A549 (cell line): ENCODE data around the gene TBX18.

Source experiments
- BCL3 ChIP-seq: fragments of >200 bp; sonication (Bioruptor Twin); formaldehyde crosslinking; IDR thresholded peaks from 3 replicates; pipeline ENCODE4 v1.6.1; 2016
- CEBPB ChIP-seq, 2 experiments: fragments of >200 bp in 1 of 2; sonication (Bioruptor Twin) in 1 of 2; formaldehyde crosslinking in 1 of 2; IDR thresholded peaks; 2 replicates each; pipeline ENCODE4 v1.6.1; 2012 to 2016
- CTCF ChIP-seq: fragments of >200 bp; sonication (Bioruptor Twin); formaldehyde crosslinking; IDR thresholded peaks from 3 replicates; pipeline ENCODE4 v1.5.1; 2016
- HDAC2 ChIP-seq: fragments of 200-600 bp; sonication (generic); IDR thresholded peaks from 2 replicates; pipeline ENCODE4 v1.6.1; 2016
- JUN ChIP-seq, 2 experiments: fragments of >200 bp; sonication (Bioruptor Twin); formaldehyde crosslinking; IDR thresholded peaks; 2 replicates in 1 of 2; 3 replicates in 1 of 2; pipeline ENCODE4 v1.6.1; 2016 to 2017
- KDM1A ChIP-seq: fragments of 200-600 bp; sonication (generic); IDR thresholded peaks from 2 replicates; pipeline ENCODE4 v1.6.1; 2016; ENCODE audit warnings: low read depth, mild to moderate bottlenecking
- MAFK ChIP-seq: fragments of 450-650 bp; IDR thresholded peaks from 2 replicates; pipeline ENCODE4 v1.6.1; 2014; ENCODE audit not compliant: partially characterized antibody
- MAX ChIP-seq: IDR thresholded peaks from 2 replicates; pipeline ENCODE4 v1.6.1; 2012
- MYC ChIP-seq: IDR thresholded peaks from 2 replicates; pipeline ENCODE4 v1.6.1; 2012; ENCODE audit warnings: mild to moderate bottlenecking, inconsistent platforms, low read length, improper control_type of control experiment, borderline replicate concordance
- POLR2A ChIP-seq: IDR thresholded peaks from 2 replicates; pipeline ENCODE4 v1.6.1; 2012; ENCODE audit warnings: mild to moderate bottlenecking, low read length
- RFX5 ChIP-seq: fragments of 450-650 bp; IDR thresholded peaks from 2 replicates; pipeline ENCODE4 v1.7.1; 2014; ENCODE audit warnings: antibody characterized with exemption, mild to moderate bottlenecking, moderate library complexity
- SREBF2 ChIP-seq: fragments of 450-650 bp; IDR thresholded peaks from 2 replicates; pipeline ENCODE4 v1.6.1; 2014; ENCODE audit warnings: mild to moderate bottlenecking, moderate library complexity
- USF2 ChIP-seq: fragments of 450-650 bp; IDR thresholded peaks from 2 replicates; pipeline ENCODE4 v1.6.1; 2014; ENCODE audit warnings: antibody characterized with exemption
- TF ChIP-seq, protein P1 (sequence below): fragments of >200 bp; sonication (Bioruptor Twin); formaldehyde crosslinking; IDR thresholded peaks from 2 replicates; pipeline ENCODE4 v1.6.1; 2016

DNA sequence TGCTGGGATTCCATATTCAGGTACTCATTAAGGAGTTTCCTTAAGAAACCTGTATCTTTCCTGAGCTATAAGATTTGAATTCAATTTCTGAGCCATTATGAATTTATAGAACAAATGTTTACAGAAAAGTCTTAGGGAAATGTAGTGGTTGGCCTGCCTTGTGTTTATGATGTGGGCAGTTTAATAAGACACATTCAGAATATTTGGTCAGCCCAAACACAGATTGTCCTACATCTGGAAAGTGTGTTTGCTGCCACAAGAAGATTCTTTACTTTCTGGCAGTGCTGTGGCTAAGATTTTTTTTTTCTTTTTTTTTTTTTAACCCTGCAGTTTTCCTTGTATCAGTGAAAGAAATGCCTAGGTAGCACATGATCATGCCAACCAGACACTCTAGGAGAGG, 15.2 kb downstream of the TBX18 start:
- TF ChIP-seq KDM1A = no peak
- no peak for TF ChIP-seq CTCF
- TF ChIP-seq MAX = no peak
- no peak for TF ChIP-seq MYC
- no peak for TF ChIP-seq POLR2A
- no peak for TF ChIP-seq BCL3
- TF ChIP-seq USF2 = no peak
- TF ChIP-seq CEBPB (IDR thresholded peaks at IDR 0.05) = no peak
- no peak for TF ChIP-seq MAFK
- no peak for TF ChIP-seq SREBF2
- TF ChIP-seq, protein P1, sequence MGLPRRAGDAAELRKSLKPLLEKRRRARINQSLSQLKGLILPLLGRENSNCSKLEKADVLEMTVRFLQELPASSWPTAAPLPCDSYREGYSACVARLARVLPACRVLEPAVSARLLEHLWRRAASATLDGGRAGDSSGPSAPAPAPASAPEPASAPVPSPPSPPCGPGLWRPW = no peak
- TF ChIP-seq RFX5 = no peak
- no peak for TF ChIP-seq JUN (IDR thresholded peaks at IDR 0.05)
- no peak for TF ChIP-seq HDAC2
